Colonic mucosa (tissue), 4 donors: ENCODE data around the gene MORN1. TPM values are rescaled to one million over a fixed set of nuclear protein-coding genes. Genes with fewer than 3 reads are reported as not detected.

Source experiments
- DNase-seq: peaks from one replicate; pipeline ENCODE4 v3.0.0-alpha.2; 2020
- H3K27ac ChIP-seq: fragments of 200-600 bp; one replicate; pipeline ENCODE4 v1.8.0; 2021
- H3K27me3 ChIP-seq: fragments of 200-600 bp; one replicate; pipeline ENCODE4 v1.8.0; 2021
- H3K36me3 ChIP-seq: fragments of 200-600 bp; one replicate; pipeline ENCODE4 v1.8.0; 2021
- H3K4me1 ChIP-seq: fragments of 200-600 bp; one replicate; pipeline ENCODE4 v1.8.0; 2021; ENCODE audit warnings: mild to moderate bottlenecking
- H3K4me3 ChIP-seq: fragments of 200-600 bp; one replicate; pipeline ENCODE4 v1.8.0; 2021
- H3K9ac ChIP-seq, 2 donors: one replicate each; pipeline ENCODE4 v1.7.0; 2013; ENCODE audit warnings: control low read depth in 2 of 2, low read depth in 2 of 2, low read length in 2 of 2
- H3K9me3 ChIP-seq: fragments of 200-600 bp; one replicate; pipeline ENCODE4 v1.8.0; 2021
- intact Hi-C: fragments of 100-400 bp; cut with DNase I; formaldehyde crosslinking; loops from one replicate; pipeline ENCODE4 v1.14.1; 2022
- total RNA-seq, 2 donors: library from RNA; stranded (reverse); fragmentation: NEBNext Ultra II Directional in 1 of 2; extraction: Animal tissue kit (Norgen Biotek cat#: 25700) in 1 of 2; gene quantifications; one replicate each; pipeline ENCODE4 v1.2.1, GENCODE V29; 2021
- TF ChIP-seq, protein P1 (sequence below): fragments of 200-600 bp; IDR thresholded peaks from one replicate; pipeline ENCODE4 v1.8.0; 2022; ENCODE audit warnings: antibody characterized with exemption, mild to moderate bottlenecking
- donor health status: healthy.
- donor health status: DM: no; HTN: no; CAD: no.
- donor health status: DM: no; HTN: no; CAD: no.

MORN1 gene
- total RNA-seq, 2 donors from 2014 or later = 11.3 to 18.9 TPM

DNA sequence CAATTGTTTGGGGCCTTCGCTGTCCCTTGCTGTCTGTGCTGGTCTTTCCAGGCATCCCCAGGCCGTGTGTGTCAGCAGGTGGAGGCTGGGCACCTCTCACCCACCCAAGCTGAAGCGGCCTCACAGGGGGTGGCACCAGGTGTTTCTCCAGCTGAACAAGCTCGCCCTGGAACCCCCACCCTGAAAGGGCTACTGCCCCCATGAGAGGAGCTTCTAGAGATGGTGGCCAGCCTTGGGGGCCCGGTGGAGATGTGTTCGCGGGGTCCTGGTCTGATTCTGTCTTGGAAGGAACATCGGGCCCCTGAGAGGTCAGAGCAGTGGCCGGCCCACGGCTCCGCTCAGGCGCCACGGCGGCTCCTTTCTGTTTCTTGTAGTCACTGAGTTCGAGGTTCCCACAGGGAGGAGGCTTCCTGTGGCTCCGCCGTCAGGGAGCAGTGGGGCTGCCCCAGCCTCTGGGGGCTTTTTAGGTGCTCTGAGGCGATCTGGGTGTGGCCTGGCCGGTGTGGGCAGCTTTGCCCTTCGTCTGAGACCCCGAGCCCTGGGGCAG is 116.4 kb downstream of the MORN1 start:
- Histone ChIP-seq H3K4me1 (peaks cover 39% of the 10 kb centered on the region), H3K27ac (peak overlapping the region; percentile 44), H3K9ac (no peak overlapping the region), H3K27me3 (no peaks in the 10 kb centered on the region), H3K9me3 (no peaks in the 10 kb centered on the region), H3K4me3 (no peak overlapping the region), H3K36me3 (no peaks in the 10 kb centered on the region)
- intact Hi-C loops = no loop called here
- DNase-seq = no peak
- TF ChIP-seq, protein P1, sequence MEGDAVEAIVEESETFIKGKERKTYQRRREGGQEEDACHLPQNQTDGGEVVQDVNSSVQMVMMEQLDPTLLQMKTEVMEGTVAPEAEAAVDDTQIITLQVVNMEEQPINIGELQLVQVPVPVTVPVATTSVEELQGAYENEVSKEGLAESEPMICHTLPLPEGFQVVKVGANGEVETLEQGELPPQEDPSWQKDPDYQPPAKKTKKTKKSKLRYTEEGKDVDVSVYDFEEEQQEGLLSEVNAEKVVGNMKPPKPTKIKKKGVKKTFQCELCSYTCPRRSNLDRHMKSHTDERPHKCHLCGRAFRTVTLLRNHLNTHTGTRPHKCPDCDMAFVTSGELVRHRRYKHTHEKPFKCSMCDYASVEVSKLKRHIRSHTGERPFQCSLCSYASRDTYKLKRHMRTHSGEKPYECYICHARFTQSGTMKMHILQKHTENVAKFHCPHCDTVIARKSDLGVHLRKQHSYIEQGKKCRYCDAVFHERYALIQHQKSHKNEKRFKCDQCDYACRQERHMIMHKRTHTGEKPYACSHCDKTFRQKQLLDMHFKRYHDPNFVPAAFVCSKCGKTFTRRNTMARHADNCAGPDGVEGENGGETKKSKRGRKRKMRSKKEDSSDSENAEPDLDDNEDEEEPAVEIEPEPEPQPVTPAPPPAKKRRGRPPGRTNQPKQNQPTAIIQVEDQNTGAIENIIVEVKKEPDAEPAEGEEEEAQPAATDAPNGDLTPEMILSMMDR = no peak

DNA sequence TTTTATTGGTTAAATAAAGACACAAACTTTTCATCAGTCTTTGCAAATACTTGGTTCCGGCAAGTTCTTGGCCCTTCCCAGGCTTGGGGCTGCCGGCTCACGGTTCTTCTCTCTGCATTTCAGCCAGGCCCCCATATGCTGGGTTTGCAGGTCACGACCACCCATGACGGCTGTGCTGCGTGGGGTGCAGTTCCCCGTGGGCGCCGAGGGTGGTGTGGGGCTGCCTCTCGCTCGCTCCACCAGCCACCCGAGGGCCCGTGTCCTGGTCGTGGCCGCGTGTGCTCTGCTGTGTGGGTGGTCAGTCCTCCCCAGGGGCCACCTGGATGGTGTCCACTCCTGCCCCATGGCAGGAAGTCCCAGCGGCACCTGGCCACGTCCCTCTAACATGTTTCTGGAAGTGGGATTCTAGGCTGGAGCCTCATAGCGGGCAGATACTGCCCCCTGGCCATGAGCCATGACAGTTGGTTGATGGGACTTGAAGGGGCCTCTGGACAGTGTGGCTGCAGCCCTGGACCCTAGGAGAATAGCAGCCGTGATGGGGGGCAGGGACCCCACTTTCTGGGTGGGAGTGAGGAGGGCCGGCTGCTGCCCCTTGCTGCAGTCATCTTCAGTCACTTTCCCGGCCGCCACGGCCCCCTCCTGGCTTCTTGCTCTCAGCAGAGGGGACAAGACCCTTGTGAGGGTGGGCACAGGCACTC is 117.0 kb downstream of the MORN1 start:
- no peak for DNase-seq
- intact Hi-C loops = no loop called here
- no peaks in the 10 kb centered on the region for H3K36me3 ChIP-seq
- H3K9me3 ChIP-seq = no peaks in the 10 kb centered on the region
- no peak overlapping the region for H3K4me3 ChIP-seq
- H3K4me1 ChIP-seq = peaks cover 34% of the 10 kb centered on the region
- no peak overlapping the region for H3K9ac ChIP-seq
- TF ChIP-seq, protein P1 = no peak
- H3K27me3 ChIP-seq = no peaks in the 10 kb centered on the region
- H3K27ac ChIP-seq = no peak overlapping the region

DNA sequence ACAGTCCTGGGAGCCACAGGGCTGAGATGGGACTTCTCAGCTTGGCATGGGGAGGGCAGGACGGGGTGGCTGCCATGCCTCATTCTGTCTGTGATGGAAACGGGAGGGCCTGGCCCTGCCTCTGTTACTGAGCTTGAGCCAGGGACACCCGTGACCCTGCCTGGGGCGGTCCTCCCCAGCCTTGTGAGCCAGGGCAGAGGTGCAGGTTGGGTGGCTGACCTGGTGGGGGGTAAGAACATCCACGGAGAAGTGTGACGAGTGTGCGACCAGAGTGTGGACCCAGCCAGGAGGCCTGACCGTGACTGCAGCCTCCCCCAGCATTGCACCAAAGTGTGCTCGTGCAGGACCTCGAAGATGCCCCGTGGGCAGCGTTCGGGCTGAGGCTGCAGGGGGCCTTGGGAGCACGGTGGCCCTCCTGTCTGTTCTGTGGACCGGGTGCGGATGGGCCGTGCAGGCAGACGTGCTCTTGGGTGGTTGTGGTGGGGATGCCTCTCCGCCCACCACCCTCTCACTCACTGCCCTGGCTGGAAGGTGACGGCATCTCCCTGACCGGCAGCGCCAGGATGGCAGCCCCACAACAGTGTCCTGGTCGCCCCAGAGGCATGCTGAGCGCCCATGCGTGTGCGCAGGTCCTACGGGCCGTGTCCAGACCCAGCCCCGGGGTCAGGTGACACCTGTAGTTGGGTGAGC is 117.8 kb downstream of the MORN1 start:
- no peak overlapping the region for H3K4me3 ChIP-seq
- peak overlapping the region in 1 of 2 donors; percentile 43 for H3K9ac ChIP-seq
- no peaks in the 10 kb centered on the region for H3K27me3 ChIP-seq
- peaks cover 27% of the 10 kb centered on the region for H3K4me1 ChIP-seq
- DNase-seq = no peak
- TF ChIP-seq, protein P1 = no peak
- no peaks in the 10 kb centered on the region for H3K9me3 ChIP-seq
- no peak overlapping the region for H3K27ac ChIP-seq
- intact Hi-C loops = no loop called here
- H3K36me3 ChIP-seq = no peaks in the 10 kb centered on the region

DNA sequence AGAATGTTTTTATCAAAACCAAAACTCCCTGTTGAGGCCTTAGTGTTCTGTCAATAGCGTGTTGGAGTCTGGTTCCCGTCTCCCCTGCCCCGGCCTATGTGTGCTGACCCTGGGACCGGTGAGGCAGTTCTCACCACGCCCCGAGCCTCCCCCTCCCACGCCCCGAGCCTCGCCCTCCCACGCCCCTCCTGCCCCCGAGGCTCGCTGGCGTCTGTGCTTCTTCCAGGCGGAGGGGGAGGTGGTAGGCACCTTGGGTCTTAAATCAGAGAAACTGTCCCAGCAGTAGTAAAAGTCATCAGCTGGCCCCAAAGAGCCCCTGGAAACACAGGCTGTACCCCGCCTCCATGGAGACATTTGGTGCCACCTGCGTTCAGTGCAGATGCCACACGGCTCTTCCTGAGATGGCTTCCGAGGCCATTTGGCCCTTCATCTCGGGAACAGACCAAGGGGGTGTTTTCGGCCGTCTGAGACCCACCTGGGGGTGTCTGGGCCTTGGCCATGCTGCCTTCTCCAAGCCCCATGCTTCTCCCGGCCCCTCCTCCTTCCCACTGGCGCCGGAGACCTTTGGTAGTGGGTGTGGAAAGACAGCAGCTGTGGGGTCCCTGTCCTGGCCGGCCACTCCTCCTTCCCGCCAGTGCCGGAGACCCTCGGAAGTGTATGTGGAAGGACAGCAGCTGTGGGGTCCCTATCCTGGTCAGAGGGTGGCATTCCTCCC is 118.5 kb downstream of the MORN1 start:
- Histone ChIP-seq H3K4me3 (no peak overlapping the region), H3K9me3 (no peaks in the 10 kb centered on the region), H3K27ac (no peak overlapping the region), H3K36me3 (no peaks in the 10 kb centered on the region), H3K27me3 (no peaks in the 10 kb centered on the region), H3K9ac (no peak overlapping the region), H3K4me1 (peaks cover 27% of the 10 kb centered on the region)
- TF ChIP-seq, protein P1 = no peak
- DNase-seq = no peak
- intact Hi-C loops = no loop called here

DNA sequence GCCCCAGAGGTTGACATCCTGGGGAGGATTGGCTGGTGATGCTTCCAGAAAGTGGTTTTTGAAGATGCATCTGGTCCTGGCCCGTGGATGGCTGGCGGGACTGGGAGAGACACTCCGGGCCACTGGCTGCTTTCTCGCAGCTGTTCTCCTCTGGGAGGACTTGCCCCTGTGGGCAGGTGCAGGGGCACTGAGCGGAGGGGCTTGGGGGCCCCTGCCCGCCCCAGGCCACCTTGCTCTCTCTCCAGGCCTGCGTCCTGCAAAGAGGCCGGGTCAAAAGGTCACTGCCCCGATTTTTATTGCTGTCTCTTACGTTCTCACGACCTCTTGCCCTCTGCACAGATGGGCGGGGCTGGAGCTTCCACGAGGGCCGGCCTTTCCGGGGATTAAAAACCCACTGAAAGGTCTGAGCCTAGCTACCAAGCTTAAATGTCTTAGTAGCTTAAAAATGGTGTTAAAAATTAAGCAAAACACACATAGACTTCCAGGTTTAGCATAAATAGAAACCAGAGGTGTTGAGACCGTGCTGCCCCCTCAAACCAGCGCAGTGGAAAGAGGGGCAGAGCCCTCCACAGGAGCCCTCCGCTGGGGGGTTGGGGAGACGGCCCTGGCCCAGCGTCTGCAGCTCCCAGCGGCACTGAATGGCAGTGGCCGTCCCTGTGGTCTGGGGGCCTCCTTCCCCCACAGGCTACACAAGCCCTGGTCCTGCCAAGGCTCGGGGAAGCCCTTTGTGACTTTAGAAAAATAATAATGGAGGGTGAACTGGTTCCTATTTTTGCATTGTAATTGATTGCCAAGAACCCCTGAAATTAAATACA is 119.3 kb downstream of the MORN1 start:
- H3K27me3 ChIP-seq = no peaks in the 10 kb centered on the region
- H3K9me3 ChIP-seq = no peaks in the 10 kb centered on the region
- DNase-seq = no peak
- H3K36me3 ChIP-seq = no peaks in the 10 kb centered on the region
- TF ChIP-seq, protein P1 = no peak
- H3K4me1 ChIP-seq = peaks cover 27% of the 10 kb centered on the region
- H3K27ac ChIP-seq = no peak overlapping the region
- no peak overlapping the region for H3K4me3 ChIP-seq
- intact Hi-C loops = no loop called here
- H3K9ac ChIP-seq = no peak overlapping the region
